Adrenal gland (tissue), 12 donors: ENCODE results near the gene HLCS. TPM values are rescaled to one million over a fixed set of nuclear protein-coding genes. Genes with fewer than 3 reads are reported as not detected.

Experiments used
- DNase-seq, 7 donors: peaks; one replicate each; pipeline ENCODE4 v3.0.0-alpha.2; 2019 to 2020
- H3K27ac ChIP-seq, 5 donors: fragments of 200-600 bp; sonication (generic) in 4 of 5; 1 replicate in 3 of 5; 2 replicates in 2 of 5; pipeline versions ENCODE4 v1.5.1 to v1.8.0; 2016 to 2020; ENCODE audit warnings: mild to moderate bottlenecking in 1 of 5
- H3K27me3 ChIP-seq: fragments of 200-600 bp; 2 replicates; pipeline ENCODE4 v1.8.0; 2021
- H3K36me3 ChIP-seq, 2 donors: fragments of 200-600 bp; replicated peaks in 1 of 2; 1 replicate in 1 of 2; 2 replicates in 1 of 2; pipeline versions ENCODE4 v1.5.1 to v1.8.0; 2018 to 2022
- H3K4me1 ChIP-seq, 2 donors: fragments of 200-600 bp; replicated peaks in 1 of 2; 1 replicate in 1 of 2; 2 replicates in 1 of 2; pipeline versions ENCODE4 v1.5.1 to v1.8.0; 2018 to 2021
- H3K4me3 ChIP-seq, 4 donors: fragments of 200-600 bp; sonication (generic) in 3 of 4; one replicate each; pipeline ENCODE4 v1.5.1; 2016 to 2018
- H3K9me3 ChIP-seq, 3 donors: fragments of 200-600 bp; sonication (generic) in 1 of 3; replicated peaks in 1 of 3; 1 replicate in 2 of 3; 2 replicates in 1 of 3; pipeline versions ENCODE4 v1.5.1 to v1.8.0; 2016 to 2021
- CTCF ChIP-seq, 6 experiments: fragments of 450-650 bp in 4 of 6; fragments of 200-600 bp in 2 of 6; sonication (generic) in 1 of 6; IDR thresholded peaks; 1 replicate in 5 of 6; 2 replicates in 1 of 6; pipeline versions ENCODE4 v1.5.1 to v1.8.0; 2016 to 2021; ENCODE audit warnings: antibody characterized with exemption in 6 of 6, mild to moderate bottlenecking in 2 of 6, moderate library complexity in 1 of 6
- POLR2A ChIP-seq, 2 donors: fragments of 450-650 bp; IDR thresholded peaks; one replicate each; pipeline ENCODE4 v1.6.1; 2017; ENCODE audit warnings: antibody characterized with exemption in 2 of 2, mild to moderate bottlenecking in 2 of 2, moderate library complexity in 1 of 2
- WGBS, 4 donors: extraction: QIAGEN DNeasy Blood & Tissue Kit in 2 of 4; methylation state at CpG; one replicate each; pipeline versions ENCODE4 v1.1.5 to v1.1.7; 2013 to 2017; 5-methylcytosine and 5-hydroxymethylcytosine counted together
- intact Hi-C, 2 donors: fragments of 100-400 bp; cut with DNase I; formaldehyde crosslinking; loops; one replicate each; pipeline versions ENCODE4 v1.14.1 to v1.15.0; 2022 to 2023
- polyA plus RNA-seq, 3 donors: library from polyadenylated mRNA; stranded (reverse); fragments of 200-250 nt in 2 of 3; fragments of 350-450 nt in 1 of 3; fragmentation: Illumina TruSeq in 1 of 3; extraction: RNeasy Lipid Tissue Mini Kit (QIAGEN cat#74804) in 1 of 3; gene quantifications; one replicate each; pipeline ENCODE4 v1.2.3, GENCODE V29; 2013 to 2014
- total RNA-seq, 9 donors: library from RNA; depleted of rRNA in 4 of 9; stranded (reverse); fragments of >200 nt in 4 of 9; fragments of 120-200 nt in 1 of 9; fragmentation: NEBNext Ultra II Directional in 1 of 9; extraction: Animal tissue kit (Norgen Biotek cat#: 25700) in 1 of 9; gene quantifications; one replicate each; pipeline versions ENCODE4 v1.1.0 to v1.2.4, GENCODE V29; 2013 to 2023
- donor health status: healthy with polysubstance abuse.
- donor health status: Bipolar disorder and iron deficiency.
- donor health status: DM: yes; HTN: yes; CAD: no.
- donor health status: DM: no; HTN: no; CAD: no.
- donor health status: DM: no; HTN: no; CAD: no.
- donor health status: DM: yes; HTN: yes; CAD: no.

HLCS gene
- total and polyA plus RNA-seq, 12 donors = 4.4 to 34.4 (median 19.8) TPM

- TF ChIP-seq CTCF (IDR thresholded peaks at IDR 0.05) (no peak), POLR2A (IDR thresholded peaks at IDR 0.05) (no peak)
- no peak overlapping the region for H3K4me3 ChIP-seq
- H3K9me3 ChIP-seq = no peaks in the 10 kb centered on the region
- H3K36me3 ChIP-seq = no peaks in the 10 kb centered on the region
- no peaks in the 10 kb centered on the region for H3K4me1 ChIP-seq
- H3K27ac ChIP-seq = no peak overlapping the region
- H3K27me3 ChIP-seq = no peaks in the 10 kb centered on the region
- 87 to 95% (median 94%) methylated on average over 6 to 8 of the region's 8 CpGs for WGBS, 4 donors
- intact Hi-C loops = no loop called here
- DNase-seq = no peak
These were observed 64.1 kb downstream of the HLCS start for GRCh38 chr21:36902331-36902730.

GRCh38 chr21:36901575-36901974 lies 64.9 kb downstream of the HLCS start:
- Histone ChIP-seq H3K4me1 (no peaks in the 10 kb centered on the region), H3K4me3 (no peak overlapping the region), H3K9me3 (no peaks in the 10 kb centered on the region), H3K27ac (no peak overlapping the region), H3K27me3 (no peaks in the 10 kb centered on the region), H3K36me3 (no peaks in the 10 kb centered on the region)
- TF ChIP-seq POLR2A (IDR thresholded peaks at IDR 0.05) = no peak
- no peak for TF ChIP-seq CTCF (IDR thresholded peaks at IDR 0.05)
- WGBS, 4 donors = 90 to 97% (median 96%) methylated on average over 6 of the region's 6 CpGs
- no peak for DNase-seq
- intact Hi-C loops = no loop called here

- DNase-seq = no peak
- H3K27me3 ChIP-seq = no peaks in the 10 kb centered on the region
- H3K36me3 ChIP-seq = no peaks in the 10 kb centered on the region
- no peaks in the 10 kb centered on the region for H3K9me3 ChIP-seq
- intact Hi-C loops = no loop called here
- H3K4me1 ChIP-seq = no peaks in the 10 kb centered on the region
- TF ChIP-seq POLR2A (IDR thresholded peaks at IDR 0.05) = no peak
- no peak overlapping the region for H3K27ac ChIP-seq
- H3K4me3 ChIP-seq = no peak overlapping the region
- 96 to 97% (median 97%) methylated on average over 11 of the region's 11 CpGs for WGBS, 4 donors
These were observed 72.9 kb downstream of the HLCS start for GRCh38 chr21:36893581-36893980.

GRCh38 chr21:36892201-36892600 lies 74.3 kb downstream of the HLCS start:
- no peaks in the 10 kb centered on the region for H3K27me3 ChIP-seq
- 92 to 97% (median 95%) methylated on average over 7 to 11 of the region's 11 CpGs for WGBS, 4 donors
- H3K36me3 ChIP-seq = no peaks in the 10 kb centered on the region

More at GRCh38 chr21:36892201-36892600, 74.3 kb downstream of the HLCS start:
- no peaks in the 10 kb centered on the region for H3K4me1 ChIP-seq
- H3K27ac ChIP-seq = no peak overlapping the region
- TF ChIP-seq POLR2A (IDR thresholded peaks at IDR 0.05) (no peak), CTCF (IDR thresholded peaks at IDR 0.05) (no peak)
- no peak for DNase-seq
- no peaks in the 10 kb centered on the region for H3K9me3 ChIP-seq
- intact Hi-C loops = no loop called here
- H3K4me3 ChIP-seq = no peak overlapping the region
